T-helper 2 cell treated with Interferon-gamma antibody and Interleukin-4, amounts not matched to agents 5 μg/mL and 100 μg/mL, for 36 hours (primary cell): ENCODE data around the gene EIF1B.
A peak's percentile ranks its signal among the peaks of the same experiment; 100 is the strongest.

Source experiments
- DNase-seq: peaks from one replicate; pipeline ENCODE4 v3.0.0; 2021; ENCODE audit warnings: low spot score
- H3K27ac Mint-ChIP-seq: one replicate; pipeline ENCODE4 v1.8.0; 2021; ENCODE audit warnings: mild to moderate bottlenecking, mixed read lengths
- H3K27me3 Mint-ChIP-seq: one replicate; pipeline ENCODE4 v1.8.0; 2021; ENCODE audit warnings: low read depth, mixed read lengths
- H3K36me3 Mint-ChIP-seq: one replicate; pipeline ENCODE4 v1.8.0; 2021; ENCODE audit warnings: low read depth, mixed read lengths
- H3K4me1 Mint-ChIP-seq: one replicate; pipeline ENCODE4 v1.8.0; 2021; ENCODE audit warnings: low read depth, mixed read lengths
- H3K4me3 Mint-ChIP-seq: one replicate; pipeline ENCODE4 v1.8.0; 2022; ENCODE audit warnings: mild to moderate bottlenecking, moderate library complexity, mixed read lengths
- H3K9me3 Mint-ChIP-seq: one replicate; pipeline ENCODE4 v1.8.0; 2021; ENCODE audit warnings: mixed read lengths

Gene EIF1B

GRCh38 chr3:40298075-40298474 lies 11.4 kb upstream of the EIF1B start:
- H3K4me3 Mint-ChIP-seq = no peak overlapping the region
- H3K4me1 Mint-ChIP-seq = peaks cover under 1% of the 10 kb centered on the region
- H3K36me3 Mint-ChIP-seq = no peaks in the 10 kb centered on the region
- no peak for DNase-seq
- no peaks in the 10 kb centered on the region for H3K9me3 Mint-ChIP-seq
- H3K27me3 Mint-ChIP-seq = no peaks in the 10 kb centered on the region
- H3K27ac Mint-ChIP-seq = no peak overlapping the region

GRCh38 chr3:40299130-40299720 lies 10.3 kb upstream of the EIF1B start:
- H3K27ac Mint-ChIP-seq = no peak overlapping the region
- no peak overlapping the region for H3K4me3 Mint-ChIP-seq
- peaks cover 1% of the 10 kb centered on the region for H3K4me1 Mint-ChIP-seq
- H3K36me3 Mint-ChIP-seq = no peaks in the 10 kb centered on the region
- H3K9me3 Mint-ChIP-seq = no peaks in the 10 kb centered on the region
- DNase-seq = no peak
- no peaks in the 10 kb centered on the region for H3K27me3 Mint-ChIP-seq

DNA sequence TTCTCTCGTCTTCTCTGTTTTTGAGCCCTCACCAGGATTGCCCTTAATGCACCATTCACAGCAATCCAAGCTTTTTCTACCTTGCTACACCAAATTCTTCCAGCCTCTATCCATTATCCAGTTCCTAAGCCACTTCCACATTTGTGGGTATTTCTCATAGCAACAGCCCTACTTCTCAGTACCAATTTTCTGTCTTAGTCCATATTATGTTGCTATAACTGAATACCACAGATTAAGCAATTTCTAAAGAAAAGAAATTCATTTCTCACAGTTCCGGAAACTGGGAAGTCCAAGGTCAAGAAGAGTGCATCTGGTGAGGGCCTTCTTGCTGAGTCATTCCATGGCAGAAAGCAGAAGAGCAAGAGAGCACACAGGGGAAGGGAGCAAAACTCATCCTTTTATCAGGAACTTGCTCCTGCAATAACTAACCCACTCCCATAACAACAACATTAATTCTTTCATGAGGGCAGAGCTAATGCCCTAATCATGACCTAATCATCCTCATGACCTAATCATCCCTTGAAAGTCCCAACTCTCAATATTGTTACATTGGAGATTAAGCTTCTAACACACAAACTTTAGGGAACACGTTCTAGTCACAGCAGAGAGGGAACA lies 9.7 kb upstream of the EIF1B start:
- DNase-seq = no peak
- Mint-ChIP-seq H3K9me3 (no peaks in the 10 kb centered on the region), H3K4me3 (no peak overlapping the region), H3K27me3 (no peaks in the 10 kb centered on the region), H3K27ac (no peak overlapping the region), H3K36me3 (no peaks in the 10 kb centered on the region), H3K4me1 (peaks cover 1% of the 10 kb centered on the region)

GRCh38 chr3:40302784-40303183 lies 6.7 kb upstream of the EIF1B start:
- Mint-ChIP-seq H3K9me3 (no peaks in the 10 kb centered on the region), H3K4me3 (no peak overlapping the region), H3K27me3 (no peaks in the 10 kb centered on the region), H3K27ac (no peak overlapping the region), H3K4me1 (peaks cover 1% of the 10 kb centered on the region), H3K36me3 (no peaks in the 10 kb centered on the region)
- no peak for DNase-seq

DNA sequence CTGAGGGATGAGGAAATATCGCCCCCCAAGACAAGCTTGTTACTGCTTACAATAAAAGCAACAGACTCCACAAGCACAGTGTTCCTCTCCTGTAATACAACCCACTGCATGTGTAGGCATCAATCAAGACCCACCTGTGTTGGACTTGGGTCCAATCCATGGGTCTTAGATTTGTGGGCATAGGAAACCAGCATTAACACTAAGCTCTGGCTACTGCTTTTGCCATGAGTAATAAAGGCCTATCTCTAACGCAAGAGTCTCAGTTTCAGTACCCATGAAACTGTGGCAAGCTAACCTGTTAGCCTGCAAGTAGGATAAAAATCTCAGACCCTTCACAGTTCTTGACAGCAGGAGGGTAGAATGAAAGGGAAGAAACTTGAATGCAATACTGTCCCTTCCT lies 5.2 kb upstream of the EIF1B start:
- no peak for DNase-seq
- H3K4me1 Mint-ChIP-seq = peaks cover 6% of the 10 kb centered on the region
- H3K27ac Mint-ChIP-seq = no peak overlapping the region
- no peaks in the 10 kb centered on the region for H3K9me3 Mint-ChIP-seq
- H3K27me3 Mint-ChIP-seq = no peaks in the 10 kb centered on the region
- H3K4me3 Mint-ChIP-seq = no peak overlapping the region
- no peaks in the 10 kb centered on the region for H3K36me3 Mint-ChIP-seq

- Mint-ChIP-seq H3K9me3 (no peaks in the 10 kb centered on the region), H3K36me3 (peaks cover 10% of the 10 kb centered on the region), H3K27ac (no peak overlapping the region), H3K4me1 (peaks cover 11% of the 10 kb centered on the region), H3K4me3 (no peak overlapping the region), H3K27me3 (no peaks in the 10 kb centered on the region)
- DNase-seq = no peak
Measured at GRCh38 chr3:40306336-40306735, 3.2 kb upstream of the EIF1B start.

DNA sequence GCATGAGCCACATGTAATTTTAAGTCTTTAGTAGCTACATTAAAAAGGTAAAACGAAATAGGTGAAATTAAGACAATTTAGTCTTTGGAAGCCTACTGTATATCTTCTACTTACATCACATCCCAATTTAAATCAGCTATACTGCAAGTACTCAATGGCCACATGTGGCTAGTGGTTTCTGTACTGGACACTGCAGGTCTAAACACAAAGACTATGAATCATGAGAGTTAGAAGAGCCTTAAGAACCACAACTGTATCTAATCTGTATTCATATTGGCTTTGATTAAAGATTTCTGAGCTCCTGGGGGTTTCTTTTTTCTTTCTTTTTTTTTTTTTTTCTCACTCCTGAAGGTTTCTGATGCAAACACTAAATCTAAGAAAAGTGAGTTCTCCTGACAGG lies 2.3 kb upstream of the EIF1B start:
- Mint-ChIP-seq H3K4me1 (peaks cover 17% of the 10 kb centered on the region), H3K9me3 (no peaks in the 10 kb centered on the region), H3K27ac (no peak overlapping the region), H3K4me3 (no peak overlapping the region), H3K36me3 (peaks cover 18% of the 10 kb centered on the region), H3K27me3 (no peaks in the 10 kb centered on the region)
- DNase-seq = no peak

DNA sequence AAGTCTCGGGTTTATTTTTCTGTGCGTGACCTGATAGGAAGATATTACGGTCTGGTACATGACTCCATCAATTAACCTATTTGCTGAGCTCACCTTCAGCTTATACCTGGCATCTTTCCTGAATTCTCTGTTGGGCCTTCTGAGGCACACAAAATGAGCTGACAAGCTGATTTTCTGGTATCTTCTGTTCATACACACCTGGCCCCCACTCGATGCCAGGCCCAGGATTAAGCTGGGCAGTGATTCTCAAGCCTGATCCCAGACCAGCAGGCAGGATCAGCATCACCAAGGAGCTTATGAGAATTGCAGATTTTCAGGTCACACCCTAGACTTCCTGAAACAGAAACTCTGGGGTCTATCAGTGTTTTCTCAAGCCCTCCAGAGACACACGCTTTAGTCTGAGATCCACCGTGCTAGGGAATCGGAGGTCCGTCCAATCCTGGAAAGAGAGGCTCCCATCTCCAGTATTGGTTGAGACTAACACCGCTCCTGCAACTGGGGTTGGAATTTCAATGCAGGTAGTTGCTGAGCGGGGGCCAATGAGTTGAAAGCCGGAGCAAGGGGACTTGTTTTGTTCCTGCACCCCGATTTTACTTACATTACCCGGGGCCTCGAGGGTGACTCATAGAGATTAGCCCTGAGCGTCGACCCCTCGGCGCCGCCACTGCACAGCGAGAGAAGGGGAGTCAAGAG lies 636 bp upstream of the EIF1B start:
- no peak for DNase-seq
- Mint-ChIP-seq H3K4me3 (peak overlapping the region; percentile 99), H3K4me1 (peaks cover 15% of the 10 kb centered on the region), H3K36me3 (peaks cover 30% of the 10 kb centered on the region), H3K9me3 (no peaks in the 10 kb centered on the region), H3K27ac (peak overlapping the region; percentile 96), H3K27me3 (no peaks in the 10 kb centered on the region)

GRCh38 chr3:40309925-40310695 lies 603 bp downstream of the EIF1B start:
- DNase-seq = no peak
- no peaks in the 10 kb centered on the region for H3K9me3 Mint-ChIP-seq
- H3K4me3 Mint-ChIP-seq = peak overlapping the region; percentile 99
- H3K36me3 Mint-ChIP-seq = peaks cover 31% of the 10 kb centered on the region
- H3K4me1 Mint-ChIP-seq = peaks cover 15% of the 10 kb centered on the region
- no peaks in the 10 kb centered on the region for H3K27me3 Mint-ChIP-seq
- H3K27ac Mint-ChIP-seq = peak overlapping the region; percentile 96

- no peak for DNase-seq
Measured at GRCh38 chr3:40310705-40311104, 1.2 kb downstream of the EIF1B start.

DNA sequence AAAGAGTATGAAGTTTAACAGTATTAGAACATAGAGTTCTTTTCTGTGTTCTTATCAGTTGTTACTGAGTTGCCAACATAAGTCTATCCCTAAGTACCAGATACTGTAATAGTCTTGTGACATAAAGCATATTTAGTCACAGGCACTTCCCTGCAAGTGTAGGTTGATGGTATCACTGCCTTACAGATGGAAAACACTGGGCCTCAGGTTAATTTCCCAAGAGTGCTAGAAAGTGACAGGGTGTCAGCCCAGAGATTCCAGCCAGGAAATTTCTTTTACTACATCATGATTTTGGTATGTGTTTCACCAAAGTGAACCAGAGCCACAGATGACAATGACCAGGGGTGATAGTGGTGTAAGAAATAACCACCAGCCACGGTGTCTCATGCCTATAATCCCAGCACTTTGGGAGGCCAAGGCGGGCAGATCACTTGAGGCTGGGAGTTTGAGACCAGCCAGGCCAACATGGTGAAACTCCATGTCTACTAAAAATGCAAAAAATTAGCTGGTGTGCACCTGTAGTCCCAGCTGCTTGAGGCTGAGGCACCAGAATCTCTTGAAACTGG lies 3.2 kb downstream of the EIF1B start:
- Mint-ChIP-seq H3K36me3 (peaks cover 33% of the 10 kb centered on the region), H3K4me3 (no peak overlapping the region)

More at GRCh38 chr3:40310705-40311104, 1.2 kb downstream of the EIF1B start:
- peaks cover 31% of the 10 kb centered on the region for H3K36me3 Mint-ChIP-seq
- no peaks in the 10 kb centered on the region for H3K9me3 Mint-ChIP-seq
- H3K4me1 Mint-ChIP-seq = peaks cover 15% of the 10 kb centered on the region
- H3K27ac Mint-ChIP-seq = peak overlapping the region; percentile 96
- H3K27me3 Mint-ChIP-seq = no peaks in the 10 kb centered on the region
- peak overlapping the region; percentile 99 for H3K4me3 Mint-ChIP-seq

DNA sequence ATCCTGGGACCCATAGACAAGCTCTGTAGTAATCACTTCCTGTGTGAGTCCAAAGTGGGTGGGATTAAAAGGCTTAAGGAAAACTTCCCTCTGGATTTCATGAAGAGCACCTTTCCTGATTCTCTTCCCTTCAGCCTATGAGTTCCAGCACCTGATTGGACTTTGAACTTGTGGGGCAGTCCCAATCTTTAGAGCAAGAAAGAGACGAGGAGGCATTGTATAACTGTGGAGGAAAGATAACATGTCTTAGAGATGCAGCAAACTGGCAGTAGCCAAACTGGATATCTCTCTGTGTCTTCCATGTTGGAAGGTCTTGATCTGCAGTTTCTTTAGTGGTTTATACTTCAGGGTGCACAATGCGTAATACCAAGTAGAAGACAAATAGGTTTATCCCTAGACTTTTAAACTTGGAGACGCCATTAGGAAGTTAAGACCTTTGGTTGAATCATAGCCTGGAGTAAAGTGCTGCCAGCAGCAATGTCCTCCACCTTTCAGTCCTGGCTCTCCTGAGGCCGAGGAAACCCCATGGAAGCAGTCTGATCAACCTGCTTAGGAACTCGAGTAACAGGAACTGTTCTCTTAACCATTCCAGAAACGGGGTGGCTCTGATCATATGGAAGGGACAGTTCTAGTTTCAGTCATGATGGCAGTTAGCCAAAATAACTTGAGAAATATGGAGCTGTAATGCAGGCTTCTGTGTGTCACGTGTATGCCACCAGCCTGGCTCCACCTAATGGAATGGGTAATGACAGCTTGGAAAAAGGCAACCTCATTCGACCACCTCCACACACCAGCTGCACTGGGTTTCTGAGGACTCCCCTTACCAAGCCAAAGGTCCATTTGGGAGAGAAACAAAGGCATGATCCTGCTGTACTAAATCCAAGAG lies 4.7 kb downstream of the EIF1B start:
- Mint-ChIP-seq H3K27me3 (no peaks in the 10 kb centered on the region), H3K4me1 (peaks cover 11% of the 10 kb centered on the region), H3K36me3 (peaks cover 33% of the 10 kb centered on the region), H3K4me3 (no peak overlapping the region), H3K27ac (no peak overlapping the region), H3K9me3 (no peaks in the 10 kb centered on the region)
- no peak for DNase-seq

More for the DNA sequence above, 3.2 kb downstream of the EIF1B start:
- DNase-seq = no peak
- Mint-ChIP-seq H3K27ac (no peak overlapping the region), H3K4me1 (peaks cover 15% of the 10 kb centered on the region), H3K9me3 (no peaks in the 10 kb centered on the region), H3K27me3 (no peaks in the 10 kb centered on the region)
